IPS-15b (cell line): ENCODE measurements around the gene SIPA1L3.

ENCODE experiments used
- H3K27me3 ChIP-seq: one replicate; pipeline ENCODE4 v1.6.1; 2013; ENCODE audit warnings: low read length; ENCODE audit not compliant: control insufficient read depth, insufficient read depth
- H3K36me3 ChIP-seq: one replicate; pipeline ENCODE4 v1.6.1; 2013; ENCODE audit warnings: low read length; ENCODE audit not compliant: control insufficient read depth, insufficient read depth
- H3K4me1 ChIP-seq: one replicate; pipeline ENCODE4 v1.6.1; 2013; ENCODE audit warnings: mild to moderate bottlenecking, low read length; ENCODE audit not compliant: control insufficient read depth, insufficient read depth
- H3K4me3 ChIP-seq: one replicate; pipeline ENCODE4 v1.5.1; 2013; ENCODE audit warnings: low read depth, low read length
- H3K9ac ChIP-seq: one replicate; pipeline ENCODE4 v1.6.1; 2013; ENCODE audit warnings: low read depth, mild to moderate bottlenecking, low read length
- H3K9me3 ChIP-seq: one replicate; pipeline ENCODE4 v1.6.1; 2013; ENCODE audit warnings: mild to moderate bottlenecking, low read length; ENCODE audit not compliant: control insufficient read depth, insufficient read depth

SIPA1L3 gene

GRCh38 chr19:38144667-38145066 is 237.7 kb downstream of the SIPA1L3 start:
- no peaks in the 10 kb centered on the region for H3K4me1 ChIP-seq
- H3K36me3 ChIP-seq: peaks cover 5% of the 10 kb centered on the region

GRCh38 chr19:38145623-38146022 is 238.6 kb downstream of the SIPA1L3 start:
- Histone ChIP-seq H3K4me3 (no peak overlapping the region), H3K9ac (no peak overlapping the region), H3K27me3 (no peaks in the 10 kb centered on the region), H3K9me3 (no peaks in the 10 kb centered on the region), H3K4me1 (no peaks in the 10 kb centered on the region), H3K36me3 (peaks cover 6% of the 10 kb centered on the region)

More at GRCh38 chr19:38144667-38145066, 237.7 kb downstream of the SIPA1L3 start:
- Histone ChIP-seq H3K9me3 (no peaks in the 10 kb centered on the region), H3K9ac (no peak overlapping the region), H3K27me3 (no peaks in the 10 kb centered on the region), H3K4me3 (no peak overlapping the region)

GRCh38 chr19:38148337-38148736 is 241.3 kb downstream of the SIPA1L3 start:
- Histone ChIP-seq H3K9ac (no peak overlapping the region), H3K4me1 (no peaks in the 10 kb centered on the region), H3K36me3 (peaks cover 20% of the 10 kb centered on the region), H3K9me3 (no peaks in the 10 kb centered on the region), H3K27me3 (no peaks in the 10 kb centered on the region), H3K4me3 (no peak overlapping the region)

- Histone ChIP-seq H3K9ac (no peak overlapping the region), H3K27me3 (no peaks in the 10 kb centered on the region), H3K36me3 (peaks cover 21% of the 10 kb centered on the region)
These were observed 242.7 kb downstream of the SIPA1L3 start for GRCh38 chr19:38149661-38150061.

GRCh38 chr19:38151242-38151641 is 244.2 kb downstream of the SIPA1L3 start:
- Histone ChIP-seq H3K4me3 (no peak overlapping the region), H3K27me3 (no peaks in the 10 kb centered on the region), H3K9me3 (no peaks in the 10 kb centered on the region), H3K36me3 (peaks cover 21% of the 10 kb centered on the region), H3K4me1 (no peaks in the 10 kb centered on the region), H3K9ac (no peak overlapping the region)

More at GRCh38 chr19:38149661-38150061, 242.7 kb downstream of the SIPA1L3 start:
- Histone ChIP-seq H3K4me3 (no peak overlapping the region), H3K9me3 (no peaks in the 10 kb centered on the region), H3K4me1 (no peaks in the 10 kb centered on the region)

- H3K27me3 ChIP-seq: no peaks in the 10 kb centered on the region
- H3K4me3 ChIP-seq: no peak overlapping the region
- peaks cover 29% of the 10 kb centered on the region for H3K36me3 ChIP-seq
- no peak overlapping the region for H3K9ac ChIP-seq
- H3K4me1 ChIP-seq: no peaks in the 10 kb centered on the region
- no peaks in the 10 kb centered on the region for H3K9me3 ChIP-seq
These were observed 245.7 kb downstream of the SIPA1L3 start for GRCh38 chr19:38152461-38153379.

GRCh38 chr19:38155453-38155852 is 248.4 kb downstream of the SIPA1L3 start:
- H3K4me1 ChIP-seq: no peaks in the 10 kb centered on the region
- H3K4me3 ChIP-seq: no peak overlapping the region
- H3K27me3 ChIP-seq: no peaks in the 10 kb centered on the region
- no peaks in the 10 kb centered on the region for H3K9me3 ChIP-seq
- peaks cover 23% of the 10 kb centered on the region for H3K36me3 ChIP-seq
- no peak overlapping the region for H3K9ac ChIP-seq

- Histone ChIP-seq H3K4me1 (no peaks in the 10 kb centered on the region), H3K27me3 (no peaks in the 10 kb centered on the region), H3K4me3 (no peak overlapping the region), H3K9me3 (no peaks in the 10 kb centered on the region), H3K9ac (no peak overlapping the region), H3K36me3 (peaks cover 25% of the 10 kb centered on the region)
These were observed 251.7 kb downstream of the SIPA1L3 start for GRCh38 chr19:38158730-38159129.

GRCh38 chr19:38162094-38162493 is 255.1 kb downstream of the SIPA1L3 start:
- Histone ChIP-seq H3K4me1 (no peaks in the 10 kb centered on the region), H3K36me3 (peaks cover 40% of the 10 kb centered on the region), H3K9ac (no peak overlapping the region), H3K4me3 (no peak overlapping the region), H3K9me3 (no peaks in the 10 kb centered on the region), H3K27me3 (no peaks in the 10 kb centered on the region)

- Histone ChIP-seq H3K9ac (no peak overlapping the region), H3K36me3 (peaks cover 35% of the 10 kb centered on the region), H3K27me3 (no peaks in the 10 kb centered on the region), H3K9me3 (no peaks in the 10 kb centered on the region), H3K4me1 (no peaks in the 10 kb centered on the region), H3K4me3 (no peak overlapping the region)
These were observed 255.6 kb downstream of the SIPA1L3 start for GRCh38 chr19:38162632-38163031.

- no peaks in the 10 kb centered on the region for H3K27me3 ChIP-seq
- peaks cover 34% of the 10 kb centered on the region for H3K36me3 ChIP-seq
- H3K9me3 ChIP-seq: no peaks in the 10 kb centered on the region
- H3K4me3 ChIP-seq: no peak overlapping the region
- H3K4me1 ChIP-seq: no peaks in the 10 kb centered on the region
- no peak overlapping the region for H3K9ac ChIP-seq
These were observed 256.6 kb downstream of the SIPA1L3 start for GRCh38 chr19:38163419-38164290.
